Smooth muscle cell (in vitro differentiated cells): ENCODE results near the gene MAP4K2. TPM values are rescaled to one million over a fixed set of nuclear protein-coding genes. Genes with fewer than 3 reads are reported as not detected.

Experiments used
- DNase-seq: peaks from one replicate; lab custom pipeline; 2025; ENCODE audit not compliant: unreplicated experiment; lab: John Stamatoyannopoulos, UW
- H2AFZ ChIP-seq: fragments of 200-600 bp; sonication (generic); 2 replicates; pipeline ENCODE4 v1.6.0; 2016; ENCODE audit warnings: antibody characterized with exemption, low read depth, mild to moderate bottlenecking
- H3F3A ChIP-seq: fragments of 200-600 bp; sonication (generic); 2 replicates; pipeline ENCODE4 v1.6.0; 2017; ENCODE audit warnings: antibody characterized with exemption, low read depth
- H3K27ac ChIP-seq: fragments of 200-600 bp; sonication (generic); 2 replicates; pipeline ENCODE4 v1.5.1; 2016; ENCODE audit warnings: low read depth, mild to moderate bottlenecking
- H3K27me3 ChIP-seq: fragments of 200-600 bp; sonication (generic); 2 replicates; pipeline ENCODE4 v1.6.1; 2016; ENCODE audit warnings: low read depth, mild to moderate bottlenecking
- H3K36me3 ChIP-seq: fragments of 200-600 bp; sonication (generic); 2 replicates; pipeline ENCODE4 v1.5.1; 2016; ENCODE audit warnings: low read depth
- H3K4me1 ChIP-seq: fragments of 200-600 bp; sonication (generic); 2 replicates; pipeline ENCODE4 v1.5.1; 2016; ENCODE audit warnings: low read depth
- H3K4me2 ChIP-seq: fragments of 200-600 bp; sonication (generic); 2 replicates; pipeline ENCODE4 v1.6.0; 2016; ENCODE audit warnings: mild to moderate bottlenecking
- H3K4me3 ChIP-seq: fragments of 200-600 bp; sonication (generic); 2 replicates; pipeline ENCODE4 v1.5.1; 2016; ENCODE audit warnings: mild to moderate bottlenecking
- H3K79me2 ChIP-seq: fragments of 200-600 bp; sonication (generic); 2 replicates; pipeline ENCODE4 v1.6.0; 2016; ENCODE audit warnings: low read depth, mild to moderate bottlenecking
- H3K9ac ChIP-seq: fragments of 200-600 bp; sonication (generic); 2 replicates; pipeline ENCODE4 v1.6.0; 2016; ENCODE audit warnings: low read depth
- H3K9me3 ChIP-seq: fragments of 200-600 bp; sonication (generic); replicated peaks from 2 replicates; pipeline ENCODE4 v1.5.1; 2016; ENCODE audit warnings: low read depth
- H4K20me1 ChIP-seq: fragments of 200-600 bp; sonication (generic); 2 replicates; pipeline ENCODE4 v1.6.0; 2016; ENCODE audit warnings: low read depth
- WGBS: methylation state at CpG from one replicate; pipeline ENCODE4 v1.1.7; 2016; ENCODE audit warnings: low lambda C conversion rate; 5-methylcytosine and 5-hydroxymethylcytosine counted together
- polyA plus RNA-seq: library from polyadenylated mRNA; unstranded; fragments of >200 nt; fragmentation: Nextera tagmentation; extraction: Ambion mirVana; gene quantifications from 2 replicates; pipeline ENCODE4 v1.2.1, GENCODE V29; 2016
- total RNA-seq: library from RNA; depleted of rRNA; stranded (reverse); fragments of >200 nt; gene quantifications from 2 replicates; pipeline ENCODE4 v1.2.3, GENCODE V29; 2014
- TF ChIP-seq, protein P1 (sequence below): fragments of 200-600 bp; sonication (generic); IDR thresholded peaks from 2 replicates; pipeline ENCODE4 v1.5.1; 2017; ENCODE audit warnings: borderline replicate concordance, mild to moderate bottlenecking, antibody characterized with exemption; ENCODE audit not compliant: insufficient read depth, poor library complexity, severe bottlenecking

The MAP4K2 gene
- total and polyA plus RNA-seq, 2 experiments from 2014 or later, result 23.6 to 28.9 TPM

DNA sequence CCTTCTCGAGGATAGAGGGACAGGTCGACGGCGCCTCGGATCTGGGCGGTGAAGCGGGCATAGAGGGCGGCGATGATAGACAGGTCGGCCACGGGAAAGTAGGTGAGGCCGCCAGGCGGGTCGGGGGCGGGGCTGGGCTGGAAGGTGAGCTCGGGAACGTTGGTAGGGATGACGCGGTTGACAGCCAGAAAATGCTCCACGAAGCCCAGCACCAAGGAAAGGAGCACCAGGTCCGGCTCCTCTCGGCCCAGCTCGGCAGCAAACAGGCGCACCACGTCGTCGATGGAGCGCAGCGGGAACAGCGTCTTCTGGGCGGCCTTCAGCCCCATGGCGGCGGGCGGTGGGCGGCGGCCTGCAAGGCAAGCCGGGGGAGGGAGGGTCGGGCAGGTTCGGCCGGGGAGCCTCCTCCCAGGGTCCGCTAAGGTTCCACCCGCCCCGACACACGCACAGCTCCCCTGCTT is 6.8 kb upstream of the MAP4K2 start:
- no peak for DNase-seq

DNA sequence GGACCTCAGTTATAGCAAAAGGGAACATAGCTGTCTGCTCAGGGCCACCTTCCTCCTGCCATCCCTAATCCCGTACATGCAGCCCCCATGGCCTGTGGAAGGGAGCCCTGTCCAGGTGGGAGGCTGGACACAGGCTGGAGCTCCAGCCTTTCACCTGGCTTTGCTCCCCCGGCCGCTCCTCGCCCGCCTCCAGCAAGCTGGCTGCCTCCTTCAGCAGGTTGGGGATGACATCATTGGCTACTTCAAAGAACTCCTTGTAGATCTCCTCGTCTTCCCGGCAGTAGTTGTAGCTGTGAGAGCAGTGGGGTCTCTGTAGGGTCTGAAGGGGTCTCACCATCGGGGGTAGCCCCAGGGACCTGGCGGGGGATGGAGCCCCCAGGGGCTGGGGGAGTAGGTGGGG is 2.5 kb upstream of the MAP4K2 start:
- Histone ChIP-seq H2AFZ (no peak overlapping the region), H3K79me2 (no peaks in the 10 kb centered on the region), H3K4me3 (no peak overlapping the region), H3F3A (peaks cover 7% of the 10 kb centered on the region), H3K27me3 (no peaks in the 10 kb centered on the region), H4K20me1 (peaks cover 3% of the 10 kb centered on the region), H3K27ac (no peak overlapping the region), H3K4me1 (peaks cover 19% of the 10 kb centered on the region), H3K4me2 (no peak overlapping the region), H3K36me3 (no peaks in the 10 kb centered on the region), H3K9ac (no peak overlapping the region), H3K9me3 (no peaks in the 10 kb centered on the region)
- DNase-seq, result no peak
- TF ChIP-seq, protein P1, sequence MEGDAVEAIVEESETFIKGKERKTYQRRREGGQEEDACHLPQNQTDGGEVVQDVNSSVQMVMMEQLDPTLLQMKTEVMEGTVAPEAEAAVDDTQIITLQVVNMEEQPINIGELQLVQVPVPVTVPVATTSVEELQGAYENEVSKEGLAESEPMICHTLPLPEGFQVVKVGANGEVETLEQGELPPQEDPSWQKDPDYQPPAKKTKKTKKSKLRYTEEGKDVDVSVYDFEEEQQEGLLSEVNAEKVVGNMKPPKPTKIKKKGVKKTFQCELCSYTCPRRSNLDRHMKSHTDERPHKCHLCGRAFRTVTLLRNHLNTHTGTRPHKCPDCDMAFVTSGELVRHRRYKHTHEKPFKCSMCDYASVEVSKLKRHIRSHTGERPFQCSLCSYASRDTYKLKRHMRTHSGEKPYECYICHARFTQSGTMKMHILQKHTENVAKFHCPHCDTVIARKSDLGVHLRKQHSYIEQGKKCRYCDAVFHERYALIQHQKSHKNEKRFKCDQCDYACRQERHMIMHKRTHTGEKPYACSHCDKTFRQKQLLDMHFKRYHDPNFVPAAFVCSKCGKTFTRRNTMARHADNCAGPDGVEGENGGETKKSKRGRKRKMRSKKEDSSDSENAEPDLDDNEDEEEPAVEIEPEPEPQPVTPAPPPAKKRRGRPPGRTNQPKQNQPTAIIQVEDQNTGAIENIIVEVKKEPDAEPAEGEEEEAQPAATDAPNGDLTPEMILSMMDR, result no peak
- 98% methylated on average over 9 of the region's 9 CpGs for WGBS

More for the DNA sequence above, 6.8 kb upstream of the MAP4K2 start:
- peaks cover 6% of the 10 kb centered on the region for H3K4me1 ChIP-seq
- H2AFZ ChIP-seq, result peak overlapping the region; percentile 86
- H3K27me3 ChIP-seq, result no peaks in the 10 kb centered on the region
- peak overlapping the region; percentile 85 for H3K4me3 ChIP-seq
- no peaks in the 10 kb centered on the region for H3K79me2 ChIP-seq
- H3K9me3 ChIP-seq, result no peaks in the 10 kb centered on the region
- H3F3A ChIP-seq, result no peaks in the 10 kb centered on the region
- H3K36me3 ChIP-seq, result no peaks in the 10 kb centered on the region
- peaks cover 3% of the 10 kb centered on the region for H4K20me1 ChIP-seq
- H3K9ac ChIP-seq, result peak overlapping the region; percentile 31
- 3% methylated on average over 36 of the region's 44 CpGs for WGBS
- TF ChIP-seq, protein P1, result no peak
- no peak overlapping the region for H3K27ac ChIP-seq
- H3K4me2 ChIP-seq, result peak overlapping the region; percentile 94

DNA sequence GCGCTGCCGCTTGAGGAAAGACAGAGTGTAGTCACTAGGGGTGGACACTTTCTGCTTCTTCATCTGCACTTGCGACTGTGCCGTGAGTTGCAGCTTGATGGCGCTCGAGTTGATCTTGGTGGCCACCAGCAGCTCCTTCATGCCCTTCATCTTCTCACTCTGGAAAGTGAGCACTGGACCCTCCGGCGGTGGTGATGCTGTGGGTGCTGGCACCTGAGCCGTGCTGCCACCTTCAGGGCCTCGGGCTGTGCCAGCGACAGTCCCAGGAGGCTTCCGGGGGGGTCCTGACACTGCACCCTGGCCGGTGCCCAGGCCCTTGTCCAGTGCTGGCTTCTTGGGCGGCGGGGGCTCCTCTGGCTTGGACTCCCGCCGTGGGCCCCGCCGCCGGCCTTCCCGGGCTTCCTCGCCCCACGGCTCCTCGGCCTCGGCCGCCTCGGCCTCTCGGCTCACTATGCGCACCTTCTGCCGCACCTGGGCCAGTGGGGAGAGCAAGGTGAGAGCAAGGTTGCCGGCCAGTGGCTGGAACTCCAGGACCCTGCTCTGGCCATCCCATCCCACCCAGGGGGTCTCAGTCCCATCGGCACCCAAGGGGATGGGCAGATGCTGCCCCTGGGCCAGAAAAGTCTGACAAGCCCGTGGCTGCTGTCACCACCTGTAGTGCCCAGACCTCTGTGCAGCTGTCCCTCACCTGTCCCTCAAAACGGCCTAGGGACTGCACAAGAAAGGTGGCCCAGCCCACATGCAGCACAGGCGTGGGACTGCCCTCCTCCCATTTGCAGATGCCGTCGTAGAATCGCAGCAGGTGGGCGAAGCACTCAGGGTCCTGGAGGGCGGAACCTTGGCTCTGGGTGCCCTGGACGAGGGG is 1.6 kb upstream of the MAP4K2 start:
- Histone ChIP-seq H2AFZ (no peak overlapping the region), H3F3A (peaks cover 7% of the 10 kb centered on the region), H3K27ac (peak overlapping the region; percentile 92), H3K36me3 (no peaks in the 10 kb centered on the region), H3K9me3 (no peaks in the 10 kb centered on the region), H3K27me3 (no peaks in the 10 kb centered on the region), H3K79me2 (no peaks in the 10 kb centered on the region), H3K4me3 (no peak overlapping the region), H3K9ac (no peak overlapping the region), H3K4me2 (peak overlapping the region; percentile 98), H3K4me1 (peaks cover 17% of the 10 kb centered on the region), H4K20me1 (peaks cover 3% of the 10 kb centered on the region)
- DNase-seq, result no peak
- 94% methylated on average over 41 of the region's 41 CpGs for WGBS
- TF ChIP-seq, protein P1, result no peak
